ENCODE results near the gene TMED4. TPM values are rescaled to one million over a fixed set of nuclear protein-coding genes. Genes with fewer than 3 reads are reported as not detected.

Gene TMED4
- total and polyA plus RNA-seq, 10 of the 15 experiments (the other 5 are each of a cell fraction or from before 2014, with no cell fraction given): 20.8 to 71.3 (median 51.0) TPM

- TF ChIP-seq CUX1 (IDR thresholded peaks at IDR 0.05; ENCODE audit: insufficient replicate concordance, low read depth, low read length) (no peak), POU2F2 (IDR thresholded peaks at IDR 0.05; ENCODE audit: borderline replicate concordance, low read depth, low read length) (no peak)
Measured at GRCh38 chr7:44561481-44561880, 20.6 kb downstream of the TMED4 start (continued).

GRCh38 chr7:44559485-44559884 is 22.5 kb downstream of the TMED4 start:
- intact Hi-C loops (cut with micrococcal nuclease; ENCODE audit: unreplicated experiment): no loop called here
- in situ Hi-C loops (cut with MboI): no loop called here
- H3K27ac ChIP-seq (ENCODE audit: control insufficient read depth, insufficient read depth): no peak overlapping the region
- CTCF ChIA-PET: interaction anchor here (1.6 kb wide), 1 partner anchor 318 kb away, joined by 4 read pairs; no protein-coding TSS in a partner anchor
- H3K9me3 ChIP-seq (replicated peaks; ENCODE audit: control insufficient read depth, insufficient read depth, low read length): no peaks in the 10 kb centered on the region
- H2AFZ ChIP-seq (ENCODE audit: control insufficient read depth, low read depth, low read length): no peak overlapping the region
- H3K27me3 ChIP-seq (replicated peaks in 1 of 2; ENCODE audit: control insufficient read depth in 2 of 2, insufficient read depth in 2 of 2, low read length in 1 of 2): no peaks in the 10 kb centered on the region
- TF ChIP-seq ELK1 (IDR thresholded peaks at IDR 0.05; ENCODE audit: low read depth, low read length) (no peak), ATF7 (IDR thresholded peaks at IDR 0.05; ENCODE audit: low read depth) (no peak), STAT1 (conservative IDR thresholded peaks at IDR 0.05) (no peak), RELA (IDR thresholded peaks at IDR 0.05; ENCODE audit: borderline replicate concordance, partially characterized antibody) (no peak), FOXM1 (IDR thresholded peaks at IDR 0.05; ENCODE audit: low read depth, low read length) (no peak), TCF7 (IDR thresholded peaks at IDR 0.05; ENCODE audit: borderline replicate concordance) (no peak), YY1 (IDR thresholded peaks at IDR 0.05; ENCODE audit: low read depth, low read length) (no peak), NFYB (IDR thresholded peaks at IDR 0.05; ENCODE audit: insufficient read depth, low read depth, low read length) (no peak), ZBTB11 (CRISPR knock-in tag; IDR thresholded peaks at IDR 0.05) (no peak), TCF12 (IDR thresholded peaks at IDR 0.05; ENCODE audit: low read depth, low read length) (no peak), RAD21 (IDR thresholded peaks at IDR 0.05; ENCODE audit: insufficient read depth, low read depth, low read length) (no peak)
- SMC1A ChIA-PET (ENCODE audit: uncharacterized antibody, unreplicated experiment): no interaction called here
- RAD21 ChIA-PET (ENCODE audit: unreplicated experiment): interaction anchor here (0.6 kb wide), 1 partner anchor 128 kb away, joined by 4 read pairs; no protein-coding TSS in a partner anchor
- no TSS peak for BruUV-seq (replicated peaks)
- no peak overlapping the region for H3K4me2 ChIP-seq (ENCODE audit: control insufficient read depth, insufficient read depth)
- no peak overlapping the region for H3K4me3 ChIP-seq
- H4K20me1 ChIP-seq (ENCODE audit: control insufficient read depth, insufficient read depth): peaks cover 2% of the 10 kb centered on the region; the same call in 1 of the 2 replicates
- ATAC-seq (no peak), FAIRE-seq (no peak), DNase-seq (ENCODE audit: low read depth, low spot score) (no peak)
- H3K36me3 ChIP-seq (ENCODE audit: control insufficient read depth in 2 of 2, insufficient read depth in 2 of 2, low read length in 1 of 2): peaks cover 2 to 5% of the 10 kb centered on the region in 2 experiments; a peak in 3 of 4 replicates
- WGBS (ENCODE audit: insufficient coverage, insufficient replicate concordance, low lambda C conversion rate, missing lambda C conversion rate): 77% methylated on average over 4 of the region's 4 CpGs
- no peaks in the 10 kb centered on the region for H3K4me1 ChIP-seq (ENCODE audit: control insufficient read depth, insufficient read depth, low read length)
- no peaks in the 10 kb centered on the region for H3K79me2 ChIP-seq (ENCODE audit: control insufficient read depth, insufficient read depth, low read length)
- POLR2A ChIA-PET: no interaction called here
- no peak overlapping the region for H3K9ac ChIP-seq (ENCODE audit: control insufficient read depth, insufficient read depth, low read length)
